ENCODE results near the gene MROH2A.

MROH2A gene

GRCh38 chr2:233815861-233816260 is 37.7 kb downstream of the MROH2A start:
- no peak for ATAC-seq
- TF ChIP-seq TSHZ2 (CRISPR knock-in tag; IDR thresholded peaks at IDR 0.05) (no peak), ISL1 (CRISPR knock-in tag; IDR thresholded peaks at IDR 0.05) (peak; percentile 72), SNAI2 (CRISPR knock-in tag; IDR thresholded peaks at IDR 0.05) (no peak)

- TF ChIP-seq PPARA (CRISPR knock-in tag; IDR thresholded peaks at IDR 0.05; ENCODE audit: borderline replicate concordance) (no peak), TCF4 (CRISPR knock-in tag; IDR thresholded peaks at IDR 0.05; ENCODE audit: borderline replicate concordance) (peak; percentile 53)
- ATAC-seq, result peak; percentile 14; the same call in 1 of the 3 replicates
Observed at GRCh38 chr2:233816334-233816733, 38.2 kb downstream of the MROH2A start.

GRCh38 chr2:233816771-233817170 is 38.6 kb downstream of the MROH2A start:
- TF ChIP-seq ISL1 (CRISPR knock-in tag; IDR thresholded peaks at IDR 0.05) (no peak), CREB5 (CRISPR knock-in tag; IDR thresholded peaks at IDR 0.05; ENCODE audit: low read depth) (no peak), ESRRG (CRISPR knock-in tag; IDR thresholded peaks at IDR 0.05) (no peak), TSHZ2 (CRISPR knock-in tag; IDR thresholded peaks at IDR 0.05) (no peak), OSR1 (CRISPR knock-in tag; IDR thresholded peaks at IDR 0.05) (no peak), ARNTL (CRISPR knock-in tag; IDR thresholded peaks at IDR 0.05; ENCODE audit: borderline replicate concordance, low read depth) (no peak), ZC3H10 (CRISPR knock-in tag; IDR thresholded peaks at IDR 0.05) (no peak), POU6F1 (CRISPR knock-in tag; IDR thresholded peaks at IDR 0.05; ENCODE audit: borderline replicate concordance, low read depth) (no peak), TCF4 (CRISPR knock-in tag; IDR thresholded peaks at IDR 0.05; ENCODE audit: borderline replicate concordance) (no peak), RARB (CRISPR knock-in tag; IDR thresholded peaks at IDR 0.05) (no peak), PPARA (CRISPR knock-in tag; IDR thresholded peaks at IDR 0.05; ENCODE audit: borderline replicate concordance) (no peak), ZNF70 (CRISPR knock-in tag; IDR thresholded peaks at IDR 0.05) (no peak), ZFP3 (CRISPR knock-in tag; IDR thresholded peaks at IDR 0.05) (no peak), TOX (CRISPR knock-in tag; IDR thresholded peaks at IDR 0.05; ENCODE audit: borderline replicate concordance) (no peak), CSDC2 (CRISPR knock-in tag; IDR thresholded peaks at IDR 0.05) (no peak), SNAI2 (CRISPR knock-in tag; IDR thresholded peaks at IDR 0.05) (no peak), ZNF565 (CRISPR knock-in tag; conservative IDR thresholded peaks at IDR 0.05; ENCODE audit: low read depth) (no peak), BACH2 (CRISPR knock-in tag; IDR thresholded peaks at IDR 0.05; ENCODE audit: borderline replicate concordance) (no peak)
- no peak for ATAC-seq

GRCh38 chr2:233817361-233817911 is 39.3 kb downstream of the MROH2A start:
- ATAC-seq, result no peak
- TF ChIP-seq PPARA (CRISPR knock-in tag; IDR thresholded peaks at IDR 0.05; ENCODE audit: borderline replicate concordance), result no peak
- no peak for TF ChIP-seq BACH2 (CRISPR knock-in tag; IDR thresholded peaks at IDR 0.05; ENCODE audit: borderline replicate concordance)
- no peak for TF ChIP-seq RARB (CRISPR knock-in tag; IDR thresholded peaks at IDR 0.05)
- TF ChIP-seq ISL1 (CRISPR knock-in tag; IDR thresholded peaks at IDR 0.05), result no peak
- TF ChIP-seq GLIS3 (CRISPR knock-in tag; IDR thresholded peaks at IDR 0.05), result no peak
- no peak for TF ChIP-seq TSHZ2 (CRISPR knock-in tag; IDR thresholded peaks at IDR 0.05)
- TF ChIP-seq ZC3H10 (CRISPR knock-in tag; IDR thresholded peaks at IDR 0.05), result no peak
- no peak for TF ChIP-seq SNAI2 (CRISPR knock-in tag; IDR thresholded peaks at IDR 0.05)
- TF ChIP-seq PATZ1 (CRISPR knock-in tag; IDR thresholded peaks at IDR 0.05; ENCODE audit: borderline replicate concordance), result no peak
- no peak for TF ChIP-seq CREB5 (CRISPR knock-in tag; IDR thresholded peaks at IDR 0.05; ENCODE audit: low read depth)

Data from SK-N-SH treated with all-trans-retinoic acid at 6 μM for 48 hours (cell line).